Umbilical cord (tissue), 2 donors: ENCODE data around the gene PTPRM. TPM values are rescaled to one million over a fixed set of nuclear protein-coding genes. Genes with fewer than 3 reads are reported as not detected.
"Not testable (repeated sequence)": the region's sequence is repeated elsewhere in the genome, so short reads cannot be mapped to it uniquely, and the experiment has no call there.

Experiments used
- DNase-seq: peaks from one replicate; pipeline ENCODE4 v3.0.0-alpha.2; 2015; ENCODE audit warnings: low spot score
- total RNA-seq: library from RNA; depleted of rRNA; stranded (reverse); fragments of >200 nt; gene quantifications from one replicate; pipeline ENCODE4 v1.2.3, GENCODE V29; 2014; ENCODE audit warnings: low replicate concordance; ENCODE audit not compliant: insufficient read depth

Gene PTPRM
- total RNA-seq, 1 donor from 2014 or later, result 49.1 TPM

- no peak for DNase-seq
Observed at GRCh38 chr18:7941533-7941932, 374.4 kb downstream of the PTPRM start.

- peak; percentile 61 for DNase-seq
Observed at GRCh38 chr18:7945882-7946281, 378.8 kb downstream of the PTPRM start.

GRCh38 chr18:7946734-7947377, 379.7 kb downstream of the PTPRM start:
- DNase-seq, result peak; percentile 74

- peak; percentile 10 for DNase-seq
Observed at GRCh38 chr18:7950380-7951136, 383.4 kb downstream of the PTPRM start.

- DNase-seq, result no peak
Observed at GRCh38 chr18:7953095-7953958, 386.2 kb downstream of the PTPRM start.

- no peak for DNase-seq
Observed at GRCh38 chr18:7954238-7954637, 387.1 kb downstream of the PTPRM start.

GRCh38 chr18:7955175-7955574, 388.1 kb downstream of the PTPRM start:
- DNase-seq, result no peak

GRCh38 chr18:7957297-7957696, 390.2 kb downstream of the PTPRM start:
- no peak for DNase-seq

- no peak for DNase-seq
Observed at GRCh38 chr18:7958081-7958896, 391.2 kb downstream of the PTPRM start.

GRCh38 chr18:7958897-7959146, 391.7 kb downstream of the PTPRM start:
- no peak for DNase-seq

- DNase-seq, result not testable (repeated sequence)
Observed at GRCh38 chr18:7966682-7967081, 399.6 kb downstream of the PTPRM start.

GRCh38 chr18:7974200-7974874, 407.2 kb downstream of the PTPRM start:
- DNase-seq, result no peak

- DNase-seq, result no peak
Observed at GRCh38 chr18:7977897-7978296, 410.8 kb downstream of the PTPRM start.

GRCh38 chr18:7978834-7979233, 411.7 kb downstream of the PTPRM start:
- no peak for DNase-seq

- no peak for DNase-seq
Observed at GRCh38 chr18:7979714-7980113, 412.6 kb downstream of the PTPRM start.

GRCh38 chr18:7980136-7980535, 413.0 kb downstream of the PTPRM start:
- DNase-seq, result no peak

- no peak for DNase-seq
Observed at GRCh38 chr18:7980656-7981055, 413.5 kb downstream of the PTPRM start.

- DNase-seq, result no peak
Observed at GRCh38 chr18:7982216-7982615, 415.1 kb downstream of the PTPRM start.

GRCh38 chr18:7987284-7987976, 420.3 kb downstream of the PTPRM start:
- DNase-seq, result no peak

GRCh38 chr18:7990670-7991069, 423.6 kb downstream of the PTPRM start:
- DNase-seq, result no peak
